ENCODE measurements around the gene ABCA12.
A peak's percentile ranks its signal among the peaks of the same experiment; 100 is the strongest.

The ABCA12 gene

DNA sequence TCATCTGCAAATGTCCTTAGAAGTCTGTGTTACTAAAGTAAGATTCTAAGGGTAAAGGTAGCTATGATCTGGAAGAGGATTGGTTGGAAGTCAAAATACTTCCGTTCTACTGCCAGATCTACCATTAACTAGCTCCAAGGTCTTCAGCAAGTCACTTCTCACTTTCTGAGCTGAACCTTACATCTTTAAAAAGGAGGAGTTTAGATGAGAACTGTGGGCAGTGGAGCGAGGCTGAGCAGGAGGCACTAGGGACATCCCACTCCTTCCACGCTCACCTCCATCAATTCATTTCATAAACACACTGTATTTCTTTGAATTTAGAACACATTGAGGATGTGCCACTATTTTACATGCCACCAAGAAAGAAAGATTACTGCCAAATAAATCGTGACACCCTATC, 143.0 kb downstream of the ABCA12 start:
- no peak for TF ChIP-seq TCF12 (IDR thresholded peaks at IDR 0.05; ENCODE audit: low read depth)
- TF ChIP-seq, protein P1, sequence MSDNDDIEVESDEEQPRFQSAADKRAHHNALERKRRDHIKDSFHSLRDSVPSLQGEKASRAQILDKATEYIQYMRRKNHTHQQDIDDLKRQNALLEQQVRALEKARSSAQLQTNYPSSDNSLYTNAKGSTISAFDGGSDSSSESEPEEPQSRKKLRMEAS (IDR thresholded peaks at IDR 0.05), result no peak
- no peak for TF ChIP-seq NFIC (IDR thresholded peaks at IDR 0.05)
- TF ChIP-seq EGR1 (IDR thresholded peaks at IDR 0.05), result no peak
- TF ChIP-seq TEAD4 (IDR thresholded peaks at IDR 0.05), result no peak
- no peak for TF ChIP-seq FOXM1 (IDR thresholded peaks at IDR 0.05; ENCODE audit: borderline replicate concordance, low read depth)
- no peak for TF ChIP-seq CREB1 (IDR thresholded peaks at IDR 0.05; ENCODE audit: low read depth)
- TF ChIP-seq, protein P2, sequence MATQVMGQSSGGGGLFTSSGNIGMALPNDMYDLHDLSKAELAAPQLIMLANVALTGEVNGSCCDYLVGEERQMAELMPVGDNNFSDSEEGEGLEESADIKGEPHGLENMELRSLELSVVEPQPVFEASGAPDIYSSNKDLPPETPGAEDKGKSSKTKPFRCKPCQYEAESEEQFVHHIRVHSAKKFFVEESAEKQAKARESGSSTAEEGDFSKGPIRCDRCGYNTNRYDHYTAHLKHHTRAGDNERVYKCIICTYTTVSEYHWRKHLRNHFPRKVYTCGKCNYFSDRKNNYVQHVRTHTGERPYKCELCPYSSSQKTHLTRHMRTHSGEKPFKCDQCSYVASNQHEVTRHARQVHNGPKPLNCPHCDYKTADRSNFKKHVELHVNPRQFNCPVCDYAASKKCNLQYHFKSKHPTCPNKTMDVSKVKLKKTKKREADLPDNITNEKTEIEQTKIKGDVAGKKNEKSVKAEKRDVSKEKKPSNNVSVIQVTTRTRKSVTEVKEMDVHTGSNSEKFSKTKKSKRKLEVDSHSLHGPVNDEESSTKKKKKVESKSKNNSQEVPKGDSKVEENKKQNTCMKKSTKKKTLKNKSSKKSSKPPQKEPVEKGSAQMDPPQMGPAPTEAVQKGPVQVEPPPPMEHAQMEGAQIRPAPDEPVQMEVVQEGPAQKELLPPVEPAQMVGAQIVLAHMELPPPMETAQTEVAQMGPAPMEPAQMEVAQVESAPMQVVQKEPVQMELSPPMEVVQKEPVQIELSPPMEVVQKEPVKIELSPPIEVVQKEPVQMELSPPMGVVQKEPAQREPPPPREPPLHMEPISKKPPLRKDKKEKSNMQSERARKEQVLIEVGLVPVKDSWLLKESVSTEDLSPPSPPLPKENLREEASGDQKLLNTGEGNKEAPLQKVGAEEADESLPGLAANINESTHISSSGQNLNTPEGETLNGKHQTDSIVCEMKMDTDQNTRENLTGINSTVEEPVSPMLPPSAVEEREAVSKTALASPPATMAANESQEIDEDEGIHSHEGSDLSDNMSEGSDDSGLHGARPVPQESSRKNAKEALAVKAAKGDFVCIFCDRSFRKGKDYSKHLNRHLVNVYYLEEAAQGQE (IDR thresholded peaks at IDR 0.05; ENCODE audit: low read depth), result no peak
- TF ChIP-seq CEBPB (IDR thresholded peaks at IDR 0.05), result no peak
- TF ChIP-seq EP300 (IDR thresholded peaks at IDR 0.05; ENCODE audit: borderline replicate concordance), result no peak
- TF ChIP-seq RAD21 (IDR thresholded peaks at IDR 0.05; ENCODE audit: low read depth), result no peak

DNA sequence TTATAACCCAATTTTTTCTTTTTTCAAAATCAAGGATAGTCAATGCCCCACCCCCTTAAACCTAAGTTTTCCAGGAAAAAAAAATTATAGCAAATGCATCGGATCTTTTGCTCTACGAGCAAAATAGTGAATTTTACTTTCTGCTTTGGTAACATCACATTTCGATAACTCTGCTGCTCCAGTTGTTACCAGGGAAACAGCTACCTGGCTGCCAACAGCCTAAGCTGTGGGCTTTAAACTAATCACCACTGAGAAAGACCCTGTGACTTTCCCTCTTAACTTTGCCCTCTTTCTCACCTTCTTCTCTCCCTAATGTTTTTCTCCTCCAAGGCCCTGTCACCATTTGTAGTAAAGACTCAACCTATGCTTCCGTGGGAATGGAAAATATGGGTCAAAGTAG, 145.5 kb downstream of the ABCA12 start:
- TF ChIP-seq EP300 (IDR thresholded peaks at IDR 0.05; ENCODE audit: borderline replicate concordance) (no peak), TCF12 (IDR thresholded peaks at IDR 0.05; ENCODE audit: low read depth) (no peak), CREB1 (IDR thresholded peaks at IDR 0.05; ENCODE audit: low read depth) (no peak), TEAD4 (IDR thresholded peaks at IDR 0.05) (no peak), YY1 (IDR thresholded peaks at IDR 0.05; ENCODE audit: low read depth) (no peak), CEBPB (IDR thresholded peaks at IDR 0.05) (no peak), EGR1 (IDR thresholded peaks at IDR 0.05) (no peak), FOXM1 (IDR thresholded peaks at IDR 0.05; ENCODE audit: borderline replicate concordance, low read depth) (no peak), NFIC (IDR thresholded peaks at IDR 0.05) (no peak), ZBTB7A (IDR thresholded peaks at IDR 0.05; ENCODE audit: low read depth) (no peak), RAD21 (IDR thresholded peaks at IDR 0.05; ENCODE audit: low read depth) (no peak), TAF1 (IDR thresholded peaks at IDR 0.05; ENCODE audit: low read depth) (no peak)
- TF ChIP-seq, protein P3, sequence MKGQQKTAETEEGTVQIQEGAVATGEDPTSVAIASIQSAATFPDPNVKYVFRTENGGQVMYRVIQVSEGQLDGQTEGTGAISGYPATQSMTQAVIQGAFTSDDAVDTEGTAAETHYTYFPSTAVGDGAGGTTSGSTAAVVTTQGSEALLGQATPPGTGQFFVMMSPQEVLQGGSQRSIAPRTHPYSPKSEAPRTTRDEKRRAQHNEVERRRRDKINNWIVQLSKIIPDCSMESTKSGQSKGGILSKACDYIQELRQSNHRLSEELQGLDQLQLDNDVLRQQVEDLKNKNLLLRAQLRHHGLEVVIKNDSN (IDR thresholded peaks at IDR 0.05), result no peak
- TF ChIP-seq, protein P2 (IDR thresholded peaks at IDR 0.05; ENCODE audit: low read depth), result no peak
- TF ChIP-seq, protein P1 (IDR thresholded peaks at IDR 0.05), result no peak

DNA sequence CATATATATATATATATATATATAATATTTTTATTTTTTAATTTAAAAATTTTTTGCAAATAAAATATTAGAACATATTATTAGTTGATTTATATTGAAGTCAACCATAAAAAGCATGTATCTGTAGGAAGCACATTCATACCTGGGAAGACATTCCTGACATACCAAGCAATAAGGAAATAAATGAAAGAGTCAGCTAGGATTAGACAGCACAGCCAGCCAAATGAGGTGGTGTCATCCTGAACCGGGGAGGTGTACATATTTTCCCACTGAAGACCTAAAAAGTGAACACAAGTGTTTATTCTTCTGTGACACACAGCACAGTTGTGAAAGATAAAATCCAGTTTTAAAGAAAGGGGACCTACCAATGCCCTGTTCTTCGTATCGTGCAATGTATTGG, 149.2 kb downstream of the ABCA12 start:
- TF ChIP-seq TEAD4 (IDR thresholded peaks at IDR 0.05) (peak; percentile 75), YY1 (IDR thresholded peaks at IDR 0.05; ENCODE audit: low read depth) (no peak), RAD21 (IDR thresholded peaks at IDR 0.05; ENCODE audit: low read depth) (no peak)

DNA sequence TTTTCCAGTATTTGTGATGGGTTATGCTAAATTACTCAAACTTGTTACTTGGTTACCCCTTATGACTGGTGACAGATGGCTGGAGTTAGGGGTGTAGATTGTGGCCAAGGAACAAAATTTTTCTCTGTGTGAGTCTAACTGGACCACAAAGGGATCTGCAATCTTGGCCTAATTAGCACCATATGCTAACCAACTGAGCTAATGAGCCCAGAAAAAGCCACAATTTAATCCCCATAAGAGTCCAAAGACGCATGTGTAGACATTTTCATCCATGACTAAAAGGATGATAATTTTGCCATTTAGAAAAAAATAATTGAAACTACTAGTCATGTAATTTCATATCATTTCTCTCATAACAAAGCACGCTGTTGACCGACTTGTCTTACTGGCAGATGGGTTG, 151.2 kb downstream of the ABCA12 start:
- no peak for TF ChIP-seq FOXM1 (IDR thresholded peaks at IDR 0.05; ENCODE audit: borderline replicate concordance, low read depth)
- TF ChIP-seq CEBPB (IDR thresholded peaks at IDR 0.05), result no peak
- no peak for TF ChIP-seq CREB1 (IDR thresholded peaks at IDR 0.05; ENCODE audit: low read depth)
- TF ChIP-seq TCF12 (IDR thresholded peaks at IDR 0.05; ENCODE audit: low read depth), result no peak
- TF ChIP-seq, protein P1 (IDR thresholded peaks at IDR 0.05), result no peak
- no peak for TF ChIP-seq EGR1 (IDR thresholded peaks at IDR 0.05)
- TF ChIP-seq RAD21 (IDR thresholded peaks at IDR 0.05; ENCODE audit: low read depth), result no peak
- TF ChIP-seq EP300 (IDR thresholded peaks at IDR 0.05; ENCODE audit: borderline replicate concordance), result no peak
- no peak for TF ChIP-seq NFIC (IDR thresholded peaks at IDR 0.05)
- no peak for TF ChIP-seq TEAD4 (IDR thresholded peaks at IDR 0.05)
- TF ChIP-seq ZBTB7A (IDR thresholded peaks at IDR 0.05; ENCODE audit: low read depth), result no peak
- TF ChIP-seq, protein P3 (IDR thresholded peaks at IDR 0.05), result no peak
- TF ChIP-seq TAF1 (IDR thresholded peaks at IDR 0.05; ENCODE audit: low read depth), result no peak
- TF ChIP-seq YY1 (IDR thresholded peaks at IDR 0.05; ENCODE audit: low read depth), result no peak
- TF ChIP-seq, protein P2 (IDR thresholded peaks at IDR 0.05; ENCODE audit: low read depth), result no peak

All from Ishikawa (cell line).